HG02938 (cell line): ENCODE measurements around the gene SEZ6.

Source experiments
- ATAC-seq: cut with Tn5 transposase; IDR thresholded peaks from one replicate; pipeline ENCODE4 v1.9.1; 2021; ENCODE audit warnings: mild to moderate bottlenecking, moderate library complexity; ENCODE audit not compliant: unreplicated experiment

The SEZ6 gene

DNA sequence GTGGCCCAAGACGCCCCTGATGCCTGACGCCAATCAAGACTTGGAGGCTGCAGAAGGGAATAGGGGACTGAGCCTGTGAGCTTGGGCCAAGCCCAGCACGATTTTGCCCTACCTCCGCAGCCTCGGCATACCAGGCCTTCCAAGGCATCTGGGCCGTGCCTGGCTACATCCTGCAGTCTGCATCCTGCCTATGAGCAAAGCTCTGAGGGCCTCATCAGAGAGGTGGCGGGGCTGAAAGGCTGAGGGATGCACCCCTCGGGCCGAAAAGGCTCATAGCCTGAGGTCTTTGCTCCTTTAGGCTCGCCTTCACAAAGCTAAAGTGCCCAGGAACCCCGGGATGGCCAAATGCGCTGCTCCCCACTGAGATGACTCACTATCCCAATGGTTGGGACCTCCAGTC is 2.5 kb downstream of the SEZ6 start:
- ATAC-seq = no peak

DNA sequence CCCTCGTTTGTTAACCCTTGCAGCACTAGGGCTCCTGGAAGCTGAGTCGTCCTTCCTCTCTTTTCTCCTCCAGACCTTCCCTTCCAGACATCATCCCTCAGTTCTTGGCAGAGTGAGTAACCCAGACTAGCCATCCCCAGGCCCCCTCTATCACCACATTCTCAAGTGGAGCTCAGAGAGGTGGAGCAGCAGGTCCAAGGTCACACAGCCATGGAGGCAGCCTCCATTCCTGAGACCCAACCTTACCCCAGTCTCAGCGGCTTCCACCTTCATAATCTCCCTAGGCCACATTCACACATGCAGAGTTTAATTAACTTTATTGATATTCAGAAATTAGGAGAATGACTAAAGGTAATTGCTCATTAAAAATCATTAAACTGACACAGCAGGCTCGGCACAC is 3.0 kb downstream of the SEZ6 start:
- no peak for ATAC-seq

DNA sequence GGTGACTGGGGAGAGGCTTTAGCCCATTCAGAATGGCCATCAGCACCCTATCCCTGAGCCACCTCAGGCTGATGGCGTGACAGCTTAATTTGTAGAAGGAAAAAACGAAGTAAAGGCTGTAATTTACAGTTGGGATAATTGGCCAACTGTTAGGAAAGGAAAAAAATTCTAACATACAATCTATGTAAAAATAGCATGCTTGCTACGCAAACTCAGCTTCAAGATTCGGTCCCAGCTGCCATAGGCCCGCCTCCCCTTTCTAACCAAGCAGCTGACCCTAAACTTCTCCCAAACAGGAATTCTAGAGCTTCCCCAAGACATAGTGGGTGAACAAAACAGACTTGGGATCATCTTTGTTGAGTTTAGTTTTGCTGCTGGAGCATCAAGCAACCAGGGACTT is 4.9 kb downstream of the SEZ6 start:
- no peak for ATAC-seq

GRCh38 chr17:28999206-28999605 is 6.6 kb downstream of the SEZ6 start:
- no peak for ATAC-seq

DNA sequence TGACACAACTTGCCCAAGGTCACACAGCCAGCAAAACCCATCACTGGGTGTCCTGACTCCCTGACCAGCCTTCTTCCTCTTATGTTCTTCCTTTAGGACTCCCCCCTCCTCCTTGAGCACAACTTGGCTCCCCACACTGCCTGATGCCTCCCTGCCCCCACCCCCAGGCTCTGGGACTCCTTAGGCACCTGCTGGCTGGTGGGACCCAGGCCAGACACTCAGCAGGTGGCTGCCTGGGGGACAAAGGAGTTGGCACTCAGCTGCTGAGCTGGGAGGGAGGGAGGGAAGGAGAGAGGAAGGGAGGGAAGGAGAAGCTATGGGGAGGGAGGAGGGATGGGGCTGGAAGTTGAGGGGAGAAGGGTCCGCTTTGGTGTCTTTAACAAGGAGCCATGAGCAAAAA is 8.0 kb downstream of the SEZ6 start:
- ATAC-seq = no peak

- ATAC-seq = no peak
These were observed 9.2 kb downstream of the SEZ6 start for GRCh38 chr17:28996554-28997096.

GRCh38 chr17:28993645-28994426 is 12.0 kb downstream of the SEZ6 start:
- ATAC-seq = no peak

GRCh38 chr17:28992625-28993600 is 12.9 kb downstream of the SEZ6 start:
- ATAC-seq = no peak

DNA sequence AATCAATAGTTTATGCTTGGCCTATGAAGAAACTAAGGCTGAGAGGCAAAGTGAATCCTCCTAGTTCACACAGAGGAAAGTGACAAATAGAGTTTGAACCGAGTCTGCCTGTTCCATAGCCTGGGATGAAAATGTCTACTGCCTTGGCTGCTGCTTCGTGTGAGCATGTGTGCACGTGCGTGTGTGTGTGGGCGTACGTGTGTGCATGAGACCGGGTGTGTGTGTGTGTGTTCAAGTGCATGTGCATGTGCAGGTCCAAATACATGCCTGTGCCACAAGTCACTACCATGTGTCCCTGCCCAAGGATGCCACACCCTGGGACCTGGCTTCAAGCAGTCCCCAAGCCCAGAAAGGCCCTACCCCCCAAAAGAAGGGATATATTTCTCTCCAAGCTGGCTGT is 13.6 kb downstream of the SEZ6 start:
- no peak for ATAC-seq

DNA sequence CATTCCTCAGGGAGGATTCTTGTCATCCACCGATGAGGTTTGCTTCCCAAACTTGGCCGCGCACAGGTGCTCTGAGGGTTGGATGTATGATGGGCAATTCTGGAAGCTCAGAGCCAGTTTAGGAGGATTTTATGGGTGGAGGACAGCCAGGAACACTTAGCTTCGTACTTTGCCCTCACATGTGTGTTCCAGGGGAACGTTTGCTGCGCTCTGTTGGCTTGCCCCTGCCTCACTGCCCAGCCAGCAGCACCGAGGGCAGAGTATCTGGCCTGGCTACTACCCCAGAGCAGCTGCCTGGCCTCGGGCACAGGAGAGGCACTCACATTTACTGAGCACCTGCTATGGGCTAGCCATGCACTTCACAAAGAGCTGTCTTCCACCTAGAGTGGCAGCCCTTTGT is 14.1 kb downstream of the SEZ6 start:
- no peak for ATAC-seq

DNA sequence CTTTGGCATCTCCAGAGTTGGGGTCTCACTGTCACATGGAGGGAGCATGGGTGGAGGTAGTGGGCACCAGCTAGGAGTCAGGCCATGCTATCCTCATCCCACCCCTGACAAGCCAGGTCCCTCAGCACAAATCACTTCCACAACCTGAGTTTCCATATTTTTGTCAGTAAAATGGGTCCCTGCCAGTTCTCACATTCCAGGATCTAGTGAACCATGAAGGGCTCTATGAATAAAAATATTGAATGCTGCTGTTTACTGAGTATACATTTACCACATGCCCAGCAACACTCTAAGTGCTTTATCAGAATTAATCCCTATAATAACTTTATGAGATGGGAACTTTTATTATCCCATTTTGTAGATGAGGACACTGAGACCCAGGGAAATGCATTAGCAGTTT is 16.8 kb downstream of the SEZ6 start:
- no peak for ATAC-seq

DNA sequence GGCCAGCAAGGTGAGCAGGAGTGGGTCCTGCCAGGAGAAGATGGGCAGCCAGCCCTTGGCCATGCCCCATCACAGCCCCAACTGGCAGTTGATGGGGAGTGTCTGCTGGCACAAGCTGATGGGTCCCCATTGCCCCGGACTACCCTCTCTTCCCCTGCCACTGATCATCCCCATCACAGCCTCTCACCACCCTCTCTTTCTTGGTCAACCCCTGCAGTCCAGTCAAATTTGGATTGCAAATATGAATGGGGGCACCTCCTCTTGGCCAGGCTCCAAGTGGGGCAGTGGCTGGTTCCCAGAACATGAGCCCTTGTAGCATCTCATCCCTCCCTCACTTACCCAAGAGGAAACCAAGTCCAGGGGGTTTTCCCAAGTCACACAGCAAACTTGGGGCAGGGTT is 17.4 kb downstream of the SEZ6 start:
- ATAC-seq = no peak

GRCh38 chr17:28986714-28987655 is 18.8 kb downstream of the SEZ6 start:
- ATAC-seq = no peak

GRCh38 chr17:28985950-28986713 is 19.7 kb downstream of the SEZ6 start:
- ATAC-seq = no peak

- ATAC-seq = no peak
These were observed 22.3 kb downstream of the SEZ6 start for GRCh38 chr17:28983286-28984230.

DNA sequence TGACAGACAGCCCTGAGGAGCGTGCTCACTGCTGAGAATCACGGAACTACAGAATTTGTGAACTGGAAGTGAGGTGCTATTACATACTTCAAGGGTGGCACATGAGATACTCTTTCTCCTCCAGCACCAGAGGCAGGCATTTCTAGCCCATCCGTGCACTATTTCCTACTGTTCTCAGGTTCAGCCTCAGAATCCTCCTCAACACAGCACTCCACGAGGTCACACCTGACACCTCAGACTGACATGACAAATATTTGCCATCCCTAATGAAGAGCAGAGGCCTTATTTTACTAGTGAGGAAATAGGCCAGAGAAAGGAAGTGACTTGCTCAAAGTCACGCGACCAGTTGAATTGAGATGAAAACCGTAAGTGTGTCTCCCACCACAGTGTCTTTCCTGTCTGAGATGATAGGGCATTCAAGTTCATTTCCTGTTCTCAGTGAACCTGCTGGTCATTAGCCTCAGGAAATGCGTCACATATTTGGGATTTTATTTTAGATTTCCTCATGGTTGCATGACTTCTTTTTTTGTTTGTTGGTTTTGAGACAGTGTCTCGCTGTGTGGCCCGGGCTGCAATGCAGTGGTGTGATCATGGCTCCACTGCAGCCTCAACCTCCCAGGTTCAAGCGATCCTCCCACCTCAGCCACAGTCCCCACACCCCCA is 23.6 kb downstream of the SEZ6 start:
- ATAC-seq = no peak

DNA sequence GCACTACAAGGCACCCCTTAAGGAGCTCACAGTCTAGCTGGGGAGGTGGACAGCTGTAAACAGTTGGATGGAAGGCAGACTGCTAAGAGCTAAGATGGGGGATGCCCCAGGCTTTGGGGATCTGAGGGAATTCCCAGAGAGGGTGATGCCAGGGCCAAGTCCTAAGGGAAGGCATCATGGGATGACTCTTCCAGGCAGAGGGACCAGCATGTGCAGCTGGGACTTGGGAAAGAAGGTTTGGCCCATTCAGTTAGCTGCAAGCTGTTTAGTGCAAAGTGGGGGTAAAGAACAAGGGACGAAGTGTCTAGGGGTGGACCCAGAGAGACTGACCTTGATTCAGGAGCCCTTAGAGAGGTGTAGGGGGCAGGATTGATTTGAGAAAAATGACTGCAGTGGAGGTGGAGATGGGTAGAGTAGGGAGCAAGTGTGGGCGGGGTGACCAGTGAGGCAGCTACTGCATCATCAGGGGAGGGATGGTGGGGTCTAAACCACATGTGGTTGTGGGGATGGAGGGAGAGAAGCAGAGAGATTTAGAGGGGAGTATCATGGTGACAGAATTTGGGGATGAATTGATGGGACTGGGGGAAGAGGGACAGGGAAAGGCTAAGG is 27.4 kb downstream of the SEZ6 start:
- ATAC-seq = no peak
